Activated CD4-positive, alpha-beta T cell treated with anti-CD3 and anti-CD28 coated beads, Interleukin-2, amount 50 U/mL, for 48 hours (primary cell): ENCODE results near the gene HAND1.

Experiments used
- DNase-seq, 2 experiments: peaks; one replicate each; pipeline ENCODE4 v3.0.0-alpha.2; 2020

HAND1 gene

GRCh38 chr5:154505567-154505966 is 27.5 kb upstream of the HAND1 start:
- DNase-seq: no peak

GRCh38 chr5:154503698-154504039 is 25.6 kb upstream of the HAND1 start:
- no peak for DNase-seq

DNA sequence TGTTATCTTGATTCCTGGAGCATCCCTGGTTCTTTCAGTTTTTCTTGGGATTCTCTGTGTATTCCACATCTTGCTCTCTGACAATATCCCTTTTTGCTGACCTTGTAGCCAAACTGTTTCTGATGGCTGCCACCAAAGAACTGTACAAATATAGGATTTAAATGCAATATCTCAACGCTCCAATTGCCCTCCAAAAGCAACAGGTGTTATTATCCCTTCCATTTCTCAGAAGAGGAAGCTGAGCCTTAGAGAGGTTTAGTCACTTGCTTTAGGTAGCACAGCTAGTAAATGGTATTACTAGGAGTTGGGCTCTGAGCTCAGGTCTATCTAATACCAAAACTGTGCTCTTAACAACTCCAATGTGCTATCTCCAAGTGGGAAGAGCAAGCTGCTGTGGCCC is 24.2 kb upstream of the HAND1 start:
- DNase-seq: no peak

GRCh38 chr5:154501566-154501965 is 23.5 kb upstream of the HAND1 start:
- DNase-seq: no peak

DNA sequence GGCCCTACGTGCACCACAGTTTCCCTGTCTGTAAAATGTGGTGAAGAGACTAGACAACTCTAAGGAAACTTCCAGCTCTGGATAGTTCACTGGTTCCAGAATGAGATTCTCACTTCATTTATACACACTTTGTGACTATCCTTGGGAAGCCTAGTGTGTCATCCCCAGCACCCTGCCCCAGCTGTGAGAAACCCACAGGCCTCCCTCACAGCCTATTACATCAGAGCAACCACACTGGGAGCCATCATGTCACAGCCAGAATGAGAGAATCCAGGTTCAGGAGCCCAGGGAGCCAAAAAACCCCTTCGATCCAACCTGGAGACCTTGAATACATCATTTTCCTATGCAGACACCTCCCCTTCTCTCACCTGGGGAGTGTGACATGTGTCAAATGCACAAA is 21.0 kb upstream of the HAND1 start:
- no peak for DNase-seq

DNA sequence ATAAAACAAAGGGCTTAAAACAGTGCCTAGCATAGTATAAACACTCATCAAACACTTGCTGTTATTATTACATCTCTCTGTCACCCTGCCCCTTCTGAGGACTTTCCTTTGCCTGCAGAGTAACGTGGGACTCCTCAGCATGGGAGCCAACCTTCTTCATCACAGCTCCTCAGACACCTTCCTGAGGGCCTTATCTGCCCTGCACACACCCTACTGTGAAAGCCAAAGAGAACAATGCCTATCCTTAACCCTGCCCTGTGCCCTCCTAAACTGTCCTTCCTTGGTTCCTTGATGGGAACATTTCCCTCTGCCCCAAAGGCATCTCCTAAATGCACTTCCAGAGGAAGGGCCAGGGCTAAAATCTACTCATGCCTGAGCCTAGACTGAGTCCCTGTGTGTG is 20.6 kb upstream of the HAND1 start:
- DNase-seq: no peak

DNA sequence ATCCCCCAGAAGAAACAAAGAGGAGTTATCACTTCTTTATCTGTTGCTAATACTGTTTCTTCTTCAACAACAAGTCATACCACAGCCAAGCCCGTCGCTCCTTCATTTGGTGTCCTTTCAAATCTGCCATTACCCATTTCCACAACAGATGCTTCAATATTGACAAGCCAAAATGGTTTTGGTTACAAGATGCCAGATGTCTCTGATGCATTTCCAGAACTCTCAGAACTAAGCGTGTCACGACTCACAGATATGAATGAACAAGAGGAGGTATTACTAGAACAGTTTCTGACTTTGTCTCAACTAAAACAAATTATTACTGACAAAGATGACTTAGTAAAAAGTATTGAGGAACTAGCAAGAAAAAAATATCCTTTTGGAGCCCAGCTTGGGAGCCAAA is 16.0 kb upstream of the HAND1 start:
- no peak for DNase-seq

DNA sequence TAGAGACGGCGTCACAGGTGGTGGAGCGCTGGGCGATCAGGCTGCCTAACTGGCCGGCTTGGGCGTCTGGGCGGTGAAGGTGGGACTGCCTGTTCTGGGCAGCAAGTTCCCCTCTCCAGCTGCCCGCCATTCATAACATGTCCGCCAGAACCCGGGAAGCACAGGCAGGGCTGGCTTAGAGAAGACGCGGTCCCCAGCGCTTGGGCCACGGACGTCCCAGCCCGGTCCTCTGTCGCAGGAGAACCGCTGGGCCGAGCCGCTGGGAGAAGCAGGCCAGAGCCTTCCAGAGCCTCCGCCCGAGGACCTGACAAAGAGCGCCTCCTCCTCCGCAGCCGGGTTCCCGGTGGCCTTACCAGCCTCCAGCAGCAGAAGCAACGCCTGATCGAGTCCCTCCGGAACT is 15.2 kb upstream of the HAND1 start:
- no peak for DNase-seq

DNA sequence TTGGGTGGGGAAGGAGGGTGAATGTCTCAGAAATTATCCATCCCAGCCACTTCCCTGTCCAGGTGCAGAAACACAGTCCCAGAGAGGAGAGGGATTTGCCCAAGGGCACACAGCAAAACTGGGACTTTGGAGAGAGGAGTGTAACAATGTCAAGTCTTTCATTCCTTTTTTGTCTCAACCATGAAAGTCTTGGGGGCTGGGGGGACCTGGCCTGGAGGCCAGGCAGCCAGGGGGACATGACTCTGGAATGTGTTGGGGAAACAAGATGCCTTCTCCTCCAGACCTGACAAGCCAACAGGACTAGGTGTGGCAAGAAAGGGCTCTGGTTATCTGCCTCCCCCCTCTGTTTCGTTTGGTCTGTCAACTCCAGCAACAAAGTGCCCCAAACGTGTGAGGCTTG is 13.9 kb upstream of the HAND1 start:
- no peak for DNase-seq

DNA sequence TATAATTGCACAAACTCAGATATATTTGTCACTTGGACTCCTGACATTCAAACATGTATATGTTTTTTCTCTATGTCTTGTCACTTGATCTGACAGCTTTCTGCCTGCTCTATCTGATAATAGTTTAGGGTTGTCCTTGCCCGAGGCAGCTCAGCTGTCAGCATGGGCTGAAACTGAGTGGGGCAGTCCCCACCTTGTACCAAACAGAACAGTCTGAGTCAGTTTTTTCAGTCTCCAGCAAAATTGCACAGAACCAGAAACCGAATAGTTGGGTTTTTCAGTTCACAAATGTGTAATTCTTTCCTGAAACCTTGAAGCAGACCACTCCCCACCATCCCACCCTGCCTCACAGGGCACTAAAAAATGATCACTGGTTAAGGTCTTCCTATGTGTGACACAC is 9.5 kb upstream of the HAND1 start:
- DNase-seq: peak; percentile 65 to 68

GRCh38 chr5:154486427-154486866 is 8.4 kb upstream of the HAND1 start:
- no peak for DNase-seq

GRCh38 chr5:154485850-154486426 is 7.9 kb upstream of the HAND1 start:
- DNase-seq: no peak

- DNase-seq: no peak
Observed at GRCh38 chr5:154485096-154485491, 7.1 kb upstream of the HAND1 start.

DNA sequence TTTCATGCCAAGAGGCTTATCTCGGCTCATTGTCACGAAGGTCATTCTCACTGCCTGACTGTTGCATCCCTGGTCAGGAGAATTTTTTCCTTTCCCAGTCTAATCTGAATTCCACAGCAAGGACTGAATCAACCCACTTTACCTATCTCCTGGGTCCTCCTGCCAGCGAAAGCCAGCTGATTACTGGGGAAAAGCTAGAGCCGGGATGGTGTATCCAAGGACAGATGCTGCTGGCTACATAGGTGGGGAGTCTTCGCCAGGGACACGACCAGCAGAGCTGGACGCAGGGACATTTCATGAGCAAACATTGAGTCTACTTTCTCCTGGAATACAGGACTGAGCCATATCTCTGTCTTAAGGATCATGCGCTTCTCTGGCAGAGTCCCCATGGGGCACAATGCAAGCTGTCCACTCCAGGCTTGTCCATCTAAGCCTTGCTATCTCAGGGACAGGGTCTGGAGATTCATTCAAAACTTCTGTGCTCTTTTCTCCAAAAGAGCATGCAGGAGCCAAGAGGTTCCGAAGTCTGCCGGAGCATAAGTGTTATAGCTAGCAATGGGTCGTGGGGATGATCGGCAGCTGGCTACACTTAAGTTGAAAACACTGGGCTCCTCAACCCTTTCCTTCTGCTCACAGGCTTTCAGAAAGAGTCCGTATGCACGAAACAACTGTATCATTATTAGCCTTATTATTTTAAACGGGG is 6.5 kb upstream of the HAND1 start:
- DNase-seq: no peak

GRCh38 chr5:154483654-154484392 is 5.8 kb upstream of the HAND1 start:
- DNase-seq: no peak

- no peak for DNase-seq
Observed at GRCh38 chr5:154482528-154483449, 4.8 kb upstream of the HAND1 start.

GRCh38 chr5:154481584-154482381 is 3.8 kb upstream of the HAND1 start:
- DNase-seq: no peak

GRCh38 chr5:154480847-154481246 is 2.8 kb upstream of the HAND1 start:
- no peak for DNase-seq

- DNase-seq: no peak
Observed at GRCh38 chr5:154479944-154480750, 2.1 kb upstream of the HAND1 start.

GRCh38 chr5:154479160-154479943 is 1.3 kb upstream of the HAND1 start:
- peak in 1 of 2 experiments; percentile 33 for DNase-seq

DNA sequence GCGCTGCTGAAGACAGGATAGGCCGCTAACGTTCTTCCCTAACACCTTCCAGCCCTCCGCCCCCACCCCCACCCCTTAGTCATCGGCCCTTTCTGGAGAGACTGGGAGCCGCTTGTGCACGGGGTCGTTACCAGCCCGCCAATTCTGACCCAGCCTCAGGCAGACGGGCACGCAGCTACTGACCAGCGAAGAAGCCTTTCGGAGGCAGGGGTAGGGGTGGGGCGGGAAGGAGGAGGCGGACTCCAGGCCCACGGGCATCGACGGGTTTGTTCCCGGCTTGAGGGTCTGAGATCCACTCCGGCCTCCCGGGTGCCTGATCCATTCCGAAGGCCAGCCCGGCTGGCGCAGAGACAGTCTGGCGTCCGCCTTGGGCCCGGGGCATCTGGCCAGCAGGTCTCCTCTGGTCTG is 729 bp upstream of the HAND1 start:
- no peak for DNase-seq
